GM18526 (cell line): ENCODE results near the gene GALNT10.

Experiments
- POLR2A ChIP-seq: IDR thresholded peaks from 3 replicates; pipeline ENCODE4 v1.6.1; 2011; ENCODE audit not compliant: insufficient read length; ENCODE audit errors: extremely low read depth

Gene GALNT10

DNA sequence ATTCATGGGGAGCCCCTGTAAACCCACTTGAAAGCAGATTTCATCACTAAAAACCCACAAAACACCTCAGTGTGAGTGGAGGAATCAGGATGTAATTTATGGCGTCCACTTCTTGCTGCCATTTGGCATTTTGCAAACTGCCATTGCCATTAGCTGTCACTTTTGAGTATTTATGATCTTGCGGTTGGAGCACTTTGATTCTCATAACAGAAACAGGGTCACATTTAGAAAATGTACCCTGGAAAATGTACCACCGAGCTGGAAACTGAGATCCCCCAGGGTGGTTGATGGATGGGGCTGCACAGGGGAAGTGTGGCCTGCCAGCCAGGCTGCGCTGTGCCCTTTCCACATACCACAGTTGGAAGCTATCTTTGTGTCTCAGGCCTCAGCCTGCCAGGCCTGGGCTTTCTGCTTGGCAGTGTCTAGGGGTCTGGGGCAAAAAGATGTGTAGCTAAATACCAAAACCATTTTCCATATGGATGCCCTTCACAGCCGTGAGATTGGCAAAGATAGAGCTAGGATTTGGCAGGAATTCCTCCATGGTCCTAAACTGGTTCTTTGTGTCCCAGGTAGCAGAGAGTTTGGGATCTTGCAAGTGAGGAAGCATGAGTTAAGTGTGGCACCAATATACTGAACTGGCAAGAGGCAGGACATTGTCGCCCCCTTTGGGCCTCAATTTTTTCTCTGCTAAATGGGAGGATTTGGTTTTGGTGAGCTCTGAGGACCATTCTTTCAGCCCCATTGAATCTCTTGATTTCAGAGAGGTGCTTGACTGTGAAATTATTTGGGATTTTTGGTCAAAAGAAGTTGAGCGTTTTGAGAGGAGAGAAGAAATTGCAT is 46.2 kb downstream of the GALNT10 start:
- no peak for TF ChIP-seq POLR2A

DNA sequence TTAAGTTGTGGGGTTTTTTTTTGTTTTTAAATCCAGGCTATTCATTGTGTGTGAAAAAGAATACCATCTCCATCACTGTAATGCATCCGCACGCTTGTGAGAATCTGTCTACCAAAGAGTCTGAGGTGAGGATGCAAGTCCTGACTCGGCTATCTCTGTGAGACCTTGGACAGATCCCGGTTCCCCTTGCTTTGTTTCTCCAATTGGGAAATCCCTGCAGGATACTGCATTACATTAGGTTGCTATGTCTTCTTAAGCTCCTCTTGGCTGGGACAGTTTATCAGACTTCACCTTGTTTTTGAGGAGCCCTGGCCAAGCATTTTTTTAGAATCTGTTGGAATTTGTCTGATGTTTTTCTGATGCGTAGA is 46.8 kb downstream of the GALNT10 start:
- no peak for TF ChIP-seq POLR2A

DNA sequence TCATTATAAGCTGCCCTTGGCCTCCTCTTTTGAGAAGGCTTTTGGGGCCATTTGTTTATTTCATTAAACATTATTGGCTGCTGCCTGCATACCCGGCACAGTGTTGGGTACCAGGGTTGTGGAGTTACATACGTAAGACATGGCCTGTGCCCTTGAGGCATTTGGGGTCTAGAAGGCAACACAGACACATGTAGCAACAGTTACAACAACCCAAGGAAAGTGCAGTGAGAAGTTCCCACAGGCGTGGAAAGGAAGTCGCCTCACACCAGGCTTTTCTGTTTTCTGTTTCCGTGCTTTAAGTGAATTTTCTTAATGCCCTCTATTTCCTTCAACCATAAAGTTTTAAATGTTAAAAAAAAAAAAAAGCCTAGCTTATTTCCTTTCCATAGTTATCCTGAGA is 47.4 kb downstream of the GALNT10 start:
- TF ChIP-seq POLR2A = no peak

DNA sequence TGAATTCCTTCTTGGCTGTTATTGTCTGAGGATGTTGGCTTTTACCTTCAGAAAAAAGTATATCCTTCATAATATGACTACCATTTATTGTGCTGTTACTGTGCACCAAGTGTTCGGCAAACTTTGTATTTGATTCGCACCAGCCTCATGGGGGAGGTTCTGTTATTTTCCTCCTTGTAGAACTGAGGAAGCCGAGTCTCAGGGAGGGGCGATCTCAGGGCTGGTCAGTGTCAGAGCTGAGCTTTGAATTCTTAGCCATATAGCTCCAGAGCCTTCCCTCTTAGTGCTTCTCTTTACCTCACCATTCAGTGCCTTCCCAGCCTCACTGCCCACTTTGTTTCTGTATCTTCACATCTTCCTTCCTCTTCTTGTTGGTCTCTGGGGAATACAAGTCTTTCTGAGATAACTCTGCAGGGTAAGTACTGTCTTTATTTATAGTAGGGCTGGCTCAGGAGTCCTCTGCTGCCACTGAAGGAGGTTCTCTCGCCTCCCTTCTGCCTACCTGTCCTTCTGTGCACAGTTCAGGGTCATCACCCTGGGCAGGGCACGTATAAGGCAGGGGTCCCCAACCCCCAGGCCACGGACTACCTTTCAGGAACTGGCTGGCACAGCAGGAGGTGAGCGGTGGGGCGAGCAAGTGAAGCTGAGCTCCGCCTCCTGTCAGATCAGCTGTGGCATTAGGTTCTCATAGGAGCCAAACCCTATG is 48.4 kb downstream of the GALNT10 start:
- TF ChIP-seq POLR2A = no peak

DNA sequence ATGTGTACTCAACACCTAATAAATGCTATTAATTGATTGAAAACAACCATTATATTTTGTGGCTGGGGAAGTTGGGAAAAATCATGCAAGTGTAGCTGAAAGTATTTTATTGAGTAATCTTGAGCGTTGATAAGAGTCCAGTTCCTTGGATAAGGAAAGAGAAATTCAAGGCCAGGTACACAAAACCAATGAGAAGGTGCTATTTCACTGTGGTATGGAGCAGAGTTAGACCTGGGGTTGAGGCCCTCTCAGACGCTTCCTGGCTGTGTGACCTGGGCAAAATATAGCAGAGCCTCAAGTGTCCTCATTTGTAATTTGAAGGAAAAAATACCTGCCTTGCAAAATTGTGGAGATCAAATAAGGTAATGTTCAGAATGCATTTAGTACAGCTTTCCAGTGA is 50.1 kb downstream of the GALNT10 start:
- no peak for TF ChIP-seq POLR2A

DNA sequence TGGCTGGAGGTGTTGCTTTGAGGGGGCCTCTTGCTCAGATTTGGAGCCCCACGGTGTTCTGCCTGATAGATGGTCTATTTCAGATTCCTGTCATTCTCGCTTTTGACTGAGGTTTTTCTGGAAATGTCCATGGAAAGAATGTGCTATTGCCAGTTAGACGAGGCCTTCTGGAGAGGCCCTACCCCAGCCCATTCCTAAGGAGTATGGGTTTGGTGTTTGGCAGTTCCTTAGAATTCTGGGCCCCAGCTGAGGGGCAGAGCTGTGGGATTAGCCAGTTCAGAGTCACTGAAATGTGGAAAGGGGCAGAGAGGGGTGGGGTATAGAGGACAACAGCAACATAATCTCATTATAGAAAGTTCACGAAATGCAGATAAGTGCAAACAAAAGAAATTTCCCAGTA is 50.5 kb downstream of the GALNT10 start:
- TF ChIP-seq POLR2A = no peak

DNA sequence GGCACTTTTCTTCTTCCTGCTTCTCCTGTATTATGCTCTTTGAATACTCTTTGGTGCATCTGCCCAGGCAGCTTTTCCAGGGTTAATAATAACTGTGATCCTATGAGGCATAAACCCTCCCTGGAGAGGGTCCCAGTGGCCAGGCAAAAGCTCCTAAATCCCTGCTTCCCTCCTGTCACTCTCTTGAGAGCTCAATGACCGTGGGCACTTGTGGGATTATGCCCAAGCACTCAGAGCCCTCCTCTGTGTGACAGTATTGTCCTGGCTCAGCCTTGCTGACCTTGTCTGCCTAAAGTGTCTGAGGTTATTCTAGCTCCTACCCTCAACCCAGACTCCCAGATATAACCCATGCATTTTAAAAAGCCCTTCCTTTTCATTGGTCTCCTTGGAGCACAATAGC is 51.9 kb downstream of the GALNT10 start:
- TF ChIP-seq POLR2A = no peak

DNA sequence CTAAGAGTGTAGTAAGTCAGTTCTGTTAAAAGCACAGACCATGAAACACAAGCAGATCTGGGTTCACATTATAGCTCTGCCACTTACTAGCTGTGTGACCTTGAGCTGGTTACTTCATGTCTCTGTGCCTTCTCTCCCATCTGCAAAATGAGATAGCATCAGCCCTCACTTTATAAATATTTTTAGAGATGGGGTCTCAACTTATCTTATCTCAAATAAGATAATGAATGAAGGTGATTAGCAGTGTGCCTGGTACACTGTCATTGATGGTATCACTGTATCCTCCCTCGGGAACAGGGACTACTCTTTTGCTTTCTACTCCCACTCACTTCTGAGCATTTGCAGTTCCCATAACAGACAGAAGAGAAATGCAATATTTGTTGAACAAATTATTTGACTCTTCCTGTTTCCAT is 52.4 kb downstream of the GALNT10 start:
- no peak for TF ChIP-seq POLR2A

DNA sequence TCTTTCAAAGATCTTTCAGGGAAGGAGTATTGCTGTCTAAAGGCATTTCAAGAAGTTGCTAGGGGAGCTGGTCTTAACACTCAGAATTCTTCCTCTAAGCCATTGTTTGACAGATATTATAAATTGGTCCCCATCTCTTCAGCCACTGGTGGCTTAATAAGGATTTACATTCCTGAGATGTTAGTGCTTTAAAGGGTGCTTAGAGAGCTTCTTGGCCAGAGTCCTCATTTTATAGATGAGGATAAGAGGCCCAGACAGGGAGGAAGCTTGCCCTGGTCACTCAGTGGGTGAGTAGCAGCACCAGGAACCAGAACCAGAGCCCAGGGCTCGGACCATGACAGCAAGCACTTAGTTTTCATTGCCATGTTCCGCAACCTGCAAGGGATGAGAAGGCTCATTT is 53.2 kb downstream of the GALNT10 start:
- no peak for TF ChIP-seq POLR2A

DNA sequence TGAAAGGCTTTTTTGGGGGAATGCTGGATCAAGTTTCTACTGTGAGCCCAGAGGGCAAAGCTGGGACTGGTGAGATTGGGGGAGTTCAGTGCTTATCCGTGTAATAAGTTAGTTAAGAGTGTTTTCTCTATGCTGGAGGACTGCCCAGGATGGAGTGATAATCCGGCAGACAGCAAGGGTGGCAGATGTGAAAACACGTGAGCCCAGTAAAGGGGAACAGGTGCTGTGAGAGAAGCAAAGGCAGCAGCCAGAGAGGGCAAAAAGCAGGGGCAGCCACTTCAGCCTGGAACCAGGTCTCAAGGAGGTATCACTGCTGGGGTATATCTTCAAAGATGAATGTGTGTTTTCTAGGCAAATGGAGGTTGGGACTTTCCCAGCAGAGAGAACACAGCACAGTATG is 53.9 kb downstream of the GALNT10 start:
- TF ChIP-seq POLR2A = no peak

DNA sequence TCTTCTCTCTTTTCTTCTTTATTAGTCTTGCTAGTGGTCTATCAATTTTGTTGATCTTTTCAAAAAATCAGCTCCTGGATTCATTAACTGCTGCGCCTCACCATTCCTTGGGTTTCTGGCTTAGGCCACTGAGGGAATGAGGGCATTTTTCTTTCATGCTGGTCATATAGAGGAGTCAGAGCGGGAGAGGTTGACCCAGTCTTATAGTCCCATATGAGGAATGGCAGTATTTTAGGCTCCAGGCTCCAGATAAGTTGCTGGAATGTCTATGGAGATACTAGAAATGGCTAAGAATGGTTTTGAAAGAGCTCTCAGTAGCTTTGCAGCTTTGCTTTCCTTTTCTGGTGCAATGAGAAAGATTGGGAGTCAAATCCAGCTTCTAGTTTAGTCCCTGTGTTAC is 58.2 kb downstream of the GALNT10 start:
- TF ChIP-seq POLR2A = no peak

DNA sequence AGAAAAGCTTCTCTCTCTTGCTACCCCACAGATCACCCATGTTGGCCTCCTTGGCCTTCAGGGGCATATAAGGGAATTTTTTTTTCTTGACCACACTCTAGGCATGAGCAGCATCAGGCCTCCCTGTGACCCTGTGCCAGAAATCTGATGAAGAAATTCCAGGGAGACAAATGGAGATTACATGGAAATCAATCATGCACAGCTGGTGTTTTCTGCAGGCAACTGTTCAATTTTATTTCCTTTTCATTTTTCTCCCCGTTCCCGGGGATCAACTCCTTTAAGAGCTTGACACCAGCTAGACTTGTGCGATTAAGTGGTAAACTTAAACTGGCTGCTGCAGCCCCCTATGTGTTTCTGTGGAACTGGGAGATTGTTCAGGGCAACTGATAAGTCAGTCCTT is 59.3 kb downstream of the GALNT10 start:
- no peak for TF ChIP-seq POLR2A

DNA sequence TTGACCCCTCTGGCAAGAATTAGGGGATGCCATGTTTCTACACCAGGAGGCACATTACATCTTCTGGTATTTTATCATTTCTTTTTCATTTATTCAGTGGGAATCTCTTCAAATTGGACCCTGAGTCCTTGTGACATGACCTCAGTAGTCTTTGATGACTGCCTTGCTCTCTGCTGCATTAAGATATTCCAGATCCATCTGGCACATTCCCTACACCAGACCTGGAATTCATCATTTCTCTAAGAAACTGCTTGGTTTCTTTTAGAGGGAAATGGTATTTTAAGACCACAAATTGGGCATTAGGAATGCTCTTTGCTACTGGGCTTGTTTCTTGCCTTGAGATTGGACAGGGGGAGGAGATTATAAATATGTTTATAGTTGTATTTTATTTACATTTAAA is 61.0 kb downstream of the GALNT10 start:
- TF ChIP-seq POLR2A = no peak

DNA sequence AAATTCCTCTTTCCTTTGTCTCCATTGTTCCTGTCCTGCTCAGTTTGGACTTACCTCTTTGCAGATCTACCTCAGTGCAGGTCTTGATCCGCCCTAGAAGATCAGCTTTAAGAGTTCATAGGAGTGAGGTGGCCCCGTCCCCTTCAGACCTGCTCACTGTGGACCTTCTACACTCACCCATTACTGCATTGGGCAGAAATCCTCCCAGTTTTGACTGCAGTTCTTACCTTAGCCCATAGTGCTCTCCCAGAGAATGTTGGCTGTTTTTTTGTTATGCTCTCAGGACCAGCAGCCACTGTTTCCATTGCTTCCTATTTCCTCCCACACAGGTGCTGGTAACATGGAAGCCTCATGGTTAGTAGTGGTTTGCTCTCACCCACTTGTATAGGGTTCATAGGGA is 63.3 kb downstream of the GALNT10 start:
- no peak for TF ChIP-seq POLR2A

DNA sequence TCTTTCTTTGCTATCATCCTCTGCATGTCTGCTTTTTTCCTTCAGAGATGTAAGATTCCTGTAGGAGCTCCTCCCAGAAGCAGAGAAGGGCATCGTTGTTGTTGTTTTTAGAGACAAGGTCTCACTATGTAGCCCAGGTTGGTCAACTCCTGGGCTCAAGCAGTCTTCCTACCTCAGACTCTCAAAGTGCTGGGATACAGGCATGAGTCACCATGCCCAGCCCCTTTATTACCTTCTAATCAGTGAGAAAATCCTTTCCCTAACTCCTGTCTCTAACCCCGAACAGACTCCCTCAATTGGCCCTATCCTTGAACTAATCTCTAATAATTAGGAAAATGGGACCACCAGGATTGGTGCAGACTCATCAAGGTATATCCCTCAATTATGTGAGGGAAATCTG is 64.4 kb downstream of the GALNT10 start:
- TF ChIP-seq POLR2A = no peak

DNA sequence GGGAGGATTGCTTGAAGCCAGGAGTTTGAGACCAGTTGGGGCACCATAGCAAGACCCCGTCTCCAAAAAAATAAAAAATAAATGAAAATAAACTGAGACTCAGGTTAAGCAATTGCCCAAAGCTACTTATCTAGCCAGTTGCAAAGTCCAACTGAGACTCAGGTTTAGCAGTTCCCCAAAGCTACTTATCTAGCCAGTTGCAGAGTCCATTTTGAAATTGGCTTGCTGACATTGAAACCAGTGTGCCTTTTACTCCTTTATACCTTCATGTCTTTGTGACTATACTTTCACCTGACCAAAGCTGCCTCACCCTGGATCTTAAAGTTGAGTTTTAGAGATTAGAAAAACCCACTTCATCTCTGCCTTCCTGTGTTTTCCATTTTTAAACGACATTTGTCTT is 66.5 kb downstream of the GALNT10 start:
- no peak for TF ChIP-seq POLR2A

DNA sequence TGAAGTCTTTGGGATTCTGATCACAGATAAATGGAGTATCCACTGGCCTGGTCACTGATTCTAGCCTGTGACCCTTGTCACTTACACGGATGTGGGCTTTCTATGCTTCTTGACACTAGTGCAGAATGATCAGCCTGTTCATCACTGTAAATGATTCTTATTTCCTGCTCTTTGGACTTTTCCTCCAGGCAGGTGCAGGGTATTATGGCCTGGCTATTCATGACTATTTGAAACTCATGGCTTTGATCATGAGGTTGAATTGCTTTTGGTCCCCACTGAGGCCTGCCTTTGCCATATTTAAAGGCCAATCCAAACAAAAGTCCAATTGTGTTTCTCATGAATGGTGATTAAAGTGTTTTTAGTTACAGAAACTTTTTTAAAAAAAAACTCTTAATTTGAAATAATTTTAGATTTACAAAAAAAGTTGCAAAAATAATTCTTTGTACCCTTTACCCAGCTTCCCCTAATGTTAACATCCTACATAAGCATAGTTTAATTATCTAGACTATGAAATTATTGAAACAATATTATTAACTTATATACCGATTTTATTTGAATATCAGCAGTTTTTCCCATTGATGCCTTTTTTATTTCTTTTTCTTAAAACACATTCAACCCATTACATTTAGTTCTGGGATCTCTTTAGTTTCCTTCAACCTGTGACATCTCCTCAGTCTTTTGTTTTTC is 68.1 kb downstream of the GALNT10 start:
- TF ChIP-seq POLR2A = no peak
